SH-SY5Y (cell line): ENCODE measurements around the gene GGN.

Experiments used
- GATA2 ChIP-seq: IDR thresholded peaks from 2 replicates; pipeline ENCODE4 v1.6.1; 2011; ENCODE audit warnings: mild to moderate bottlenecking, low read depth, low read length
- GATA3 ChIP-seq: IDR thresholded peaks from 2 replicates; pipeline ENCODE4 v1.6.1; 2011; ENCODE audit warnings: low read depth, mild to moderate bottlenecking, low read length, moderate library complexity

The GGN gene

DNA sequence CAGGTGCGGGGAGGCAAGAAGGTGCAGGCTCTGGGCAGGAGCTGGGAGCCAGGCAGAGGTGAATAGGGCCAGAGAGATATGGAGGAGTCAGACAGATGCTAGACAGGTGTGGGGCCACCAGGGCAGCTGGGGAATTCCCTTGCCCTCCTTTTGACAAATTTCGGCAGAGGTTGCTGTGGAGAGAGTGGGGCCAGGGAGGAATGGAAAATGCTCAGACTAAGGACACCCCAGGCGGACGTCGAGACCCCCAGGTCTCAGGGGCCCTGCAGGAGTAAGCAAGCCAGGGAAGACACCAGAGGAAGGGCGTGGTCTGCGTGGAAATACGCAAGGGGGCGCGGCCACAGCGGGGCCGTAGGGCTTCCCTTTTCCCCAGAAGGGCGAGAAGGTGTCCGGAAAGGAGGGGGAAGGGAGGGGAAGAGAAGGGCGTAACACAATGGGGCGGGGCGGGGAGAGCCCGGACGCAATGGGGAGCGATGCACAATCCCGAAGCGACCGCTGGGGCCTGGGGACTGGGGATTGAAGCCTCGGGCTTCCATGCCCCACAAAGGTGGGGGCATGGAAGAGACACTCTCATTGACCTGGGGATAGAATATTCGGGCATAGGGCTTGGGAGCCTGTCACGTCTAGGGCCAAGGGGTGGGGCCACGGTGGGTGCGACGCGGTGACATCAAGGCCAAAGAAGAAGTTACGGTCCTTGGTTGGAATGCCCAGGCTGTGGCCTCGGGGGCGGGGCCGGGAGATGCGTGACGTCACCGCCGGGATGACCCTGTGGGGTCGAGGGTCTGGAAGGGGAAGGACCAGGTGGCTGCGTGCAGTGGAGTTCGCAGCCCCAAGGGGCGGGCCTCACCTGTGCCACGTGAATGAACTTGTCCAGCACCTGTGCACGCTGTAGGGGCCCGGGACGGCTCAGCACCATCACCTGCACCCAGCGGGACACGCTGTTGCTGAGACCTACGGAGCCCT, 30.0 kb upstream of the GGN start:
- TF ChIP-seq GATA2 = no peak
- no peak for TF ChIP-seq GATA3

DNA sequence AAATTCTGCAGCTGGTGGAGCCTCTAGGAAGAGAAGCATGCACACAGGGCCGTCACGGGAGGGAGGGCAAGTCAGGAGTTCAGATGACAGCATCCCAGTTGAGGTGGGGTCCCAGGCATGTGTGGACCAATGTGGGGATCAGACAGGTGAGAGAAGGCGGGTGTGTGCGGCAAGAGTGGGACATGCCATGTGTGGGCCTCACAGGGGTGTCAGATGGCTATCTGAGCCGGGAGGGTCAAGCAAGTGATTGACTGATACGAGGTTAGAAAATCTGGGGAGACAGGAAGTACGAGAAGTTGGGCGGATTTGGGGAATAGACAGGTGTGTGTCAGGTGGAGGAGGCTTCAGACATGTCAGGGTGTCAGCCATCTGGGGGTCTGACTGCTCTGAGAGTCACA, 29.3 kb upstream of the GGN start:
- TF ChIP-seq GATA2 = no peak
- no peak for TF ChIP-seq GATA3

DNA sequence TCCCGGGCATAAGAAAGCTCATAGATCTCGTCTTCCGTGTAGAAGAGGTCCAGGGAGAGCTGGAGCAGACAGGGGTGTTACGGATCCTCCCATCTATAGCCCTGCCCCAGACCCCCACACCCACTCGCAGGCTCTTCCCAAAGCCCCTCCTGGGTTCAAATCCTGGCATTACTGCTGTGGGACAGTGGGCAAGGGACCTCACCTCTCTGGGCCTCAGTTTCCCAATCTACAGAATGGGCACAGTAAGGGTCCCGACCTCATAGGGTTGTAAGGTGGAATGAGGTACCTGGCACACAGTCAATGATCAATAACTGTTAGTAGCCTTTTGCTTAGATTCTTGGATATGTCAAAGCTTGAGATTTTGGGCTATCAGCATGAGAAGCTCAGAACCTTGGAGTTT, 25.6 kb upstream of the GGN start:
- TF ChIP-seq GATA3 (no peak), GATA2 (no peak)

DNA sequence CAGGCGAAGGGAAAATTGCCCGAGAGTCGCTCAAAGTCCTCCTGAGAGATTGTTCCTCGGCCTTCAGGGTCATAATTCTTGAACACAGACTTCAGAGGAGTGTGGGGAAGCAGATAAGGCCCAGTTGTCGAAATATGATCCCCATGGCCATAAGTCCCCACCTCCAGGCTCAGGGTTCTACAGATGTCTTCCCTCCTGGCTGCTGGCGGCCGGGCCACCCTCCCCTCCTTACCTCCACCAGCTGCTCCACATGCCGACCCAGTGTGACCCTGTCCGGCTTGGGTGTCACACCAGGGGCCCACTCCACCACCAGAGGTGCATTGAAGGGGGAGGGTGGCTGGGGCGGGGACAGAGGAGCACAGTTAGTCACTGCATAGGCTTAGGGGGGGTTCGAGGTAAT, 25.1 kb upstream of the GGN start:
- no peak for TF ChIP-seq GATA3
- no peak for TF ChIP-seq GATA2

DNA sequence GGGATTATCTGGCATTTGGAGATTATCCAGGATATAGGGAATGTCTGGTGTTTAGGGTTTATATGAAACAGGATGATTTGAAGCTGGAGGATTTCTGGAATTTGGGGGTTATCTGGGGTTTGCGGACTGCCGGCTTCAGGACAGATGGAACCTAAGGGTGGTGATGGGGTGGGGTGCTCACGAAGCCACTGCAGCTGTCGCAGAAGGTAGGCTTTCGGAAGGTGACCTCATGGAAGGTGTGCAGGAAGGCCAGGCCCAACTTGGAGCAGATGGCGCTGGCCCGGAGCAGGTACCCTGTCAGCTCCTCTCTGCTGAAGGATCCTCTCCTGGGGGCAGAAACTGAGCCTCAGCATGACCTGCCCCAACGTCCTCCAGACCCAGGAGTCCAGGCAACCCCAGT, 24.7 kb upstream of the GGN start:
- no peak for TF ChIP-seq GATA2
- no peak for TF ChIP-seq GATA3

DNA sequence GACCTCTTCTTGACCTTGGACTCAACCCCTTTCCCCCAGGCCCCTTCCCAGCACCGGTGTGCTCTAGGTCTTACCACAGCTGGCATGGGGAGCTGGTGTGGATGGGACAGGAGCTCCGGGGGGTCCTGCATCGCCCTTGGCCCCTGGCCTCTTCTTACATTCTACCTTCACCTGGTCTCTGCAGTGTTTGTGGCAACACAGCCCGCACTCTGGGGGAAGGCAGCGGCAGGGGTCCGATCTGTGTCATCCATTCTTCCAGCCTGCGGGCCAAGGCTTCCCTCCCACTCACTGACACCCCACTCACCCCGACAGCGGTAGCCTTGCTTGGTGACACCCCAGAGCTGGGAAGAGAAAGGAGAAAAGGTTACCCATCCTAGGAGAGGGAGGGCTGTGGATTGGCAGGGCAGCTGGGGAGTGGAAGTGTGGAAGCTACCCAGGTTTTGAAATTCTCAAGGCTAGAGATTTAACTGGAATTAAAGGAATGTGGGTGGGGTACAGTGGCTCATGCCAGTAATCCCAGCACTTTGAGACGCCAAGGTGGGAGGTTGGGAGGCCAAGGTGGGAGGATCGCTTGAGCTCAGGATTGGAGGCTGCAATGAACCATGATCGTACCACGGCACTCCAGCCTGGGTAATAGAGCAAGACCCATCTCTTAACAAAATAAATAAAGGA, 23.3 kb upstream of the GGN start:
- no peak for TF ChIP-seq GATA3
- TF ChIP-seq GATA2 = no peak

DNA sequence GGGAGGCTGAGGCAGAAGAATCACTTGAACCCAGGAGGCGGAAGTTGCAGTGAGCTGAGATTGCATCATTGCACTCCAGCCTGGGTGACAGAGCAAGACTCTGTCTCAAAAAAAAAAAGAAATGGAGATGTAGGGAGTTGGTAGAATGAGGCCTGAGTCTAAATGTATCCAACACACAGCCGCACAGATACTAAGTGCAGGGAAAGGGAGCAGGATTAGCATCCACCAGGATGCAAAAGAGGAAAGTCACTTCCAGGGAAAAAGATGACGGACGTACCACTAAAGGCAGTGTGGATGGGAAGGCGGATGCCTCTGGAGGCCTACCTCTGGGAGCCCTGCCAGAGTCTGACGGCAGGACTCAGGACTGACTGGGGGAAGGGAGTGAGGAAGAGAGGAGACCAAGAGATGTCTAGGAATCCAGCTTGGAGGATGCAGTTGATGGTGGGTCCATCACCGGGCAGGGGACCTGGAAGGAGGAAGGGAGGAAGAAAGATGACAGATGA, 21.8 kb upstream of the GGN start:
- TF ChIP-seq GATA3 (no peak), GATA2 (no peak)

DNA sequence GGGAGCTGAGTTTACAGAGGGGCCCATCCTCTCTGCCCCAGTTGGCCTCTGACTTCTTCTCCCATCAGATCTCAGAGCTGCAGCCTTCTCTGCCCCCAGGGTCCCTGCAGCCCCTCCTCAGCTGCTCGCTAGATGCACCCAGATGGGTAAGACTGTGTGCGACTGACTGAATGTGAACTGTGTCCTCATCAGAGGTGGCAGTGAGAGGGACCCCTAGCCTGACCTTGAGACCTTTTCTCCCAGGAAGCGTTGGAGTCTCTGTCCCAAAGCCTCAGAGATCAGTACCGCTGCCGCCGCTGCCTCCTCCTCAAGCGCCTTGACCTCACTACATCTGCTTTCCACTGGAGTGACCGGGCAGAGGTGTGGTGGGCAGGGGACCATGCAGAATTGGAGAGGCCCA, 17.4 kb upstream of the GGN start:
- TF ChIP-seq GATA3 (no peak), GATA2 (no peak)

DNA sequence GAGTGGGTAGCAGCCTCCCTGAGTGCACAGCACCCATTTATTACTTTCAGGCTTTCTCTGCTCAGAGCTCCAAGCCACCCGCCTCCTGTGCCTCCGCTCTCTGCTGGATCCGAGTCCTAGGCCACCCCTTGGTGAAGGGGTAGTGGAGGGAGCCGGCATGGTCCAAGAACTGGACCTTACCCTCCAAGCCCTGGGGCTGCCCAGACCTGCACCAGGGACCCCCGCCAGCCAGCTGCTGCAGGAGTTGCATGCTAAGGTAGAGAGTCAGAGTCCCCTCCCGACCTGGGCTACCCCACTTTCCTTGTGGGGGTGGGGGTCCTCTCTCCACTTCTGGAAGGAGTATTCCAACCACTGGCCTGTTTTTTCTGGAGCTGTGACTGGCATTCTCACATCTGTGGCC, 17.0 kb upstream of the GGN start:
- TF ChIP-seq GATA2 = no peak
- no peak for TF ChIP-seq GATA3

DNA sequence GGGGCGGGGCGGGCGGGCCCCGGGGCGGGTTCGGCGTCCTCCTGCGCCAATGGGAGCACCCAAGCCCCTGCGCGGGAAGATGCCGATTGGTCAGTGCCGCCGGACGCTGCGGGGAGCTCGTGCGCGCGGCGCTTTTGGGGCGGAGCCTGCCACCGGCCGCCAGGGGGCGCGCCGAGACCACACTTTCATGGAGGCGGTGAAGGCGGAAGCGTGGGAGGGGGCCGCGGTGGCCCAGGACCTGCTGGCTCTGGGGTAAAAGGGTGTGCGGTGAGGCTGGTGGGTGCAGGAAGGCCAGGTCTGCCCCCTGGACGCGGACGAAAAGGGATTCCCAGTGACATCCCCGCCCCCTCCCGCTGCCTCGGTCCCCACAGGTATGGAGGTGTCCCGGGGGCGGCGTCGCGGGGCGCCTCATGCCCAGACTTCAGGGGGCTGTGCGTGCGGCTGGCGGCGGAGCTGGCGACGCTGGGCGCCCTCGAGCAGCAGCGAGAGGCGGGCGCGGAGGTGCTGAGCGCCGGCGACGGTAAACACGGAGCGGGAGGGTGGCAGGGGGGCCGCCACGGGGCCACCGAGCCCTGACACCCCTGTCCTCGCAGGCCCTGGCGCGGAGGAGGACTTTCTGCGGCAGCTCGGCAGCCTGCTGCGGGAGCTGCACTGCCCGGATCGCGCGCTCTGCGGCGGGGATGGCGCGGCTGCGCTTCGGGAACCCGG, 15.3 kb upstream of the GGN start, which contains the start of gene FAM98C:
FAM98C (plus strand) TSS at position 127 of the 708 bp plus-strand sequence; CDS start at position 188, 61 bp downstream.
- TF ChIP-seq GATA3 = no peak
- TF ChIP-seq GATA2 = no peak

DNA sequence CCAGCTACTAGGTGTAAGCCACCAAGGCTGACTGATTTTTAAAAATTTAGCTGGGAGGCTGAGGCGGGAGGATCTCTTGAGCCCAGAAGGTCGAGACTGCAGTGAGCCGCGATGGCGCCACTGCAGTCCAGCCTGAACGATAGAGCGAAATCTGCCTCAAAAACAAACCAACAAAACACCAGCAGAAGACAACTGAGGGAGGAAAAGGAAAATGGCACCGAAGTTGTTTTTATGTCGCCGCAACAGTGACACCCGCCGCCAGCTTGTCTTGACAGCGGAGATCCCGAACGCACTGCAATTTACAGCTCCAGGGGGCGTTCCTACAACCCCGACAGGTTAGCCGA, 14.8 kb upstream of the GGN start:
- TF ChIP-seq GATA2 (no peak), GATA3 (no peak)

DNA sequence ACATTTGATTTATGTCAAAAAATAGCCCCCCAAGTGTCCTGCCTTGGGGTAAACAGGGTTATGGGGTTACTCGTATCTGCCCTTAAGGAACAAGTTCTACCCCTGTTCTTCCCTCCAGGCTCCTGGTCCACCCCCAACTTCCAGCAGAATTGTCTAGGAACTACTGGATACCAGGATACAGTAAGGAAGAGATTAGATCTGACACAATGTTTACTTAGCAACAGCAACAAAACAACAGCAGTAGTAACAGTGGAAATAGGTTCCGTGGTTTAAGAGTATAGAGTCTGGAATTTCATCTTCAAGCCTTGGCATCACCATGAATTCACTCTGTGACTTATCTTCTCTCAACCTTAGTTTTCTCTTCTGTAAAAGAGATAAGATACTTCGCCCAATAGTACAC, 13.3 kb upstream of the GGN start:
- TF ChIP-seq GATA2 (no peak), GATA3 (no peak)

DNA sequence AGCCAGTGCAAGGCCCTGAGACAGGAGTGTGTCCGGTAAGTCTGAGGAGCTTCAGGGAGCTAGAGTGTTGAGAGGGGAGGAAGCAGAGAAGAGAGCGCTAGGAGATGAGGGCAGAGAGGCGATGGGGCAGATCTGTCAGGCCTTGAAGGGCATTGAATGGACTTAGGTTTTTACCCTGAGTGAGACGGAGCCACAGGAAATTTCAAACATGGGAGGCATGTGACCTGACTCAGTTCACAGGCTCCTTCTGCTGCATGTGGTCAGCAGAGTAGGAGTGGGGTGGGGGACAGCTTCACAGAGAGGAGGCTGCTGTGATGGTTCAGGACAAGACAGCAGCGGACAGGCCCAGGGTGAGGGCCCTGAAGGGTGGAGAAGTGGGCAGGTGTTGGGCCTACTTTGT, 12.5 kb upstream of the GGN start:
- no peak for TF ChIP-seq GATA2
- TF ChIP-seq GATA3 = no peak

DNA sequence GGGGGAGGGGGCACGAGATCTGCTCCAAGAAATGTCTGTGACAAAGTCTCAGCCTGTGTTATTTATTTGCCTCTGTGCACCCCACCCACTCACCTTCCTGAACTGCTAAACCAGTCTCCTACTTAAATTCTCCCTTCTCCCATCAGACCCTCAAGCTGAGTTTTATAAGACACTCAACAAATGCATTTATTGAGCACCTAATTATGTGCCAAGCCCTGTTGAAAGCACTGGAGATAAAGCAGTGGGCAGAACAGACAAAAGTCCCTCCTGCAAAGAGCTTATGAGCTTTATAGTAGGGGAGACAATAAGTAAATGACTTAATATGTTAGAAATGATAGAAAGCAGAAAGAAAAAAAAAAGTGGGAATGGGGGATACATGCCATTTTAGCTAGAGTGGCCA, 11.7 kb upstream of the GGN start:
- TF ChIP-seq GATA3 (no peak), GATA2 (no peak)
